HL-60/S4 (cell line): ENCODE measurements around the gene HEXB.

Experiments used
- in situ Hi-C: fragments of 300-500 bp; cut with MboI; formaldehyde crosslinking; loops from 2 replicates; pipeline ENCODE4 v1.14.3; 2022; ENCODE audit warnings: low sequenced_read_pairs

The HEXB gene

GRCh38 chr5:74684900-74685851 is at the start of gene HEXB:
HEXB (plus strand) TSS chr5:74685233; CDS start chr5:74685261, 28 bp downstream.
- in situ Hi-C loops: no loop called here

DNA sequence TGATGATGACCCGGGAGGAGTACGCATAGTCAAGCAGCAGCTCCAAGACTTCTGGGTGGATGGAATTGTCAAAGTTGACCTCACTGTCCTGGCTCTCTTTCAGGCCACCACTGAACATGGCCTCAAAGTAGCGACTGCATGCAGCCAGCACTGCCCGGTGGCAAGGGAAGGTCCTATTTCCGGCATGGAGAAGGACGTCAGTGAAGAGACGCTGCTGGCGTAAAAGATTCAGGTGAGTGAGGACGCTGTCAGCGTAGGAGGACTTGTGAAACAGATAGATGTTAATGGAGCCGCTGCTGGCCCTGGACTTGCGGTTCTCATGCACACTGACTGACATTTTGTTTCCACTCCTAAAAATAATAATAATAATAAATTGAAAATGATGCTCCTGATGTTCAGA is 48.9 kb upstream of the HEXB start:
- in situ Hi-C loops: loop anchor here (25.0 kb wide), 1 partner anchor 599 kb away; no protein-coding TSS in a partner anchor

DNA sequence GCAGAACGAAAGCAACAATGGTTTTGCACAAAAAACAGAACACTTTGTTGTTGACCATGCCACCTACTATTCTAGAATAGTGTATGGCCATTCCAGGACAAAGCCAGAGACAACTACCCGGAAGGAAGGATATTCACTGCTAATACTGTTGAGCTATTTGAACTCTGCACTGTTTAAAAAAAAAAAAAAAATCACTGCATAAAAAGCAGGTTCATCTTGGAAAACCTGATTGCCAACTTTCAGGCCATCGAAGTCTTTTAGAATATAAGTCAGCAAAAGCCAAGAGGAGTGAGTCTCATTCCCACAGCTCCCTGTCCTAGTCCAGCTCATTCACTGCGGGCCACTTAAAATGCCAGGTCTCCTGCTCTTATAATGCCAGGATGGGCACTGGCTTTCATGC is 48.5 kb upstream of the HEXB start:
- in situ Hi-C loops: loop anchor here (25.0 kb wide), 1 partner anchor 599 kb away; no protein-coding TSS in a partner anchor

- in situ Hi-C loops: loop anchor here (25.0 kb wide), 1 partner anchor 601 kb away; no protein-coding TSS in a partner anchor
These were observed 46.5 kb upstream of the HEXB start for GRCh38 chr5:74638544-74638969.

GRCh38 chr5:74638970-74639806 is 45.8 kb upstream of the HEXB start:
- in situ Hi-C loops: loop anchor here (25.0 kb wide), 1 partner anchor 602 kb away; no protein-coding TSS in a partner anchor

GRCh38 chr5:74639807-74640449 is 45.1 kb upstream of the HEXB start:
- in situ Hi-C loops: loop anchor here (10.0 to 25.0 kb wide), 3 partner anchors 245 to 735 kb away; no protein-coding TSS in a partner anchor

DNA sequence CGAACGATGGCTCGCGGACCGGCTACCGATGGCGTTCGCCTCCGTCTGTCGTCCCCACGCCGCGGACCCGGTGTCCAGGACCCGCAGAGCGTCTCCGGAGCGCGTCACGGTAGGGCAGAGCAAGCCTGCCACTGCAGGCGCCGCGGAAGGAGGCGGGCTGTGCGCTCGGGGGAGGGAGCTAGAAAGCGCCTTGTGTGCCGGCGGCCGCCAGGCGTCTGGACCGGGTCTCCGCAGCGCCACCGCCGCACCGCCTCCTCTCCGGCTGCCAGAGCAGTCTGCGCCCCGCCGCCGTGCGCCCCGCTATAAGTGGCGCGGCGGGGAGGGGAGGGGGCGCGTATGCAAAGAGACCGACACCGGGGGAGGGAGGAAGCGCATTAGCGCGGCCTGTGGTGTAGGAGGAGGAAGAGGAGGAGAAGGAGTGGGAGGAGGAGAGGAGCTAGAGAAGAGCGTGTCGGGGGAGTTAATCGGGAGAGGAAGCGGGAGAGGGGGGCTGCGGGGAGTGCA is 44.5 kb upstream of the HEXB start, which contains the start of gene ENC1:
Gene ENC1 (minus strand): TSS at position 279 of the 504 bp plus-strand sequence. CDS start 4,243 bp downstream, outside the sequence.
- in situ Hi-C loops: loop anchor here (10.0 to 25.0 kb wide), 3 partner anchors 246 to 736 kb away; no protein-coding TSS in a partner anchor

DNA sequence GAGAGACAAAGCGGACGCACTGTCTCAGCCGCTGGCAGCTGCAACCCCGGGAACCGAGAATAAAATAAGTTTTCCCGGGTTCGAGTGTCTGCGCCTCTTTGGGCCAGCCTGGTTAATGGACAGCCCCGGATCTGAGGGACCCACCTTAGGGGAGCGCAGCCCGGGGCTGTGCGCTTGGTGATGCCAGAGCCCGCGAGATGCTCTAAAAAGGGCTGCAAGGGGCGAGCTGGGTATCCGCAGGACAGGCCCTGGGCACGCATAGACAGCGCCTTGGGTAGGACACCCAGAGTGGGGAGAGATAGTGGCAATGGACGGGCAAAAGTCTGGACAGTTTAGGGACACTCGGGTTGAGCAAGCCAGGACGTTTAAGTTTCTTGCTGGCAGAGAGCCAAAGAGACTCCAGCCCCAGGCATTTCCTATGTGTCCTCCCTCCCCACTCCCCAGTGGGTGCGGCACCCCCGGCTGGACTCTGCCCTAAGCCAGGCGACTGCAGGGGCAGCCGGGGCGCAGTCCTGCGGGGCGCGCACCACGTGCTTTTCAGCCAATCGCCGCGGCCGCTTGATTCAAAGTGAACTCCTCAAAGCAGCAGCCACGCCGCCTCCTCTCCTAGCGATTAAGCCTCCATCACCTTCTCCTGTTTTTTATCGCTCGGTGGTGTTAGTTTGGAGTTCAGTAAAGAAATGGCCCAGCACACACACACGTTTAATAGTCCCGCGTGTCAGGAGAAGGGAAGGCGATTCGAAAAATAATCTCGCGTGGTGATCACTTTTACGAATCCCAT is 43.9 kb upstream of the HEXB start:
- in situ Hi-C loops: loop anchor here (10.0 to 25.0 kb wide), 3 partner anchors 246 to 736 kb away; no protein-coding TSS in a partner anchor

DNA sequence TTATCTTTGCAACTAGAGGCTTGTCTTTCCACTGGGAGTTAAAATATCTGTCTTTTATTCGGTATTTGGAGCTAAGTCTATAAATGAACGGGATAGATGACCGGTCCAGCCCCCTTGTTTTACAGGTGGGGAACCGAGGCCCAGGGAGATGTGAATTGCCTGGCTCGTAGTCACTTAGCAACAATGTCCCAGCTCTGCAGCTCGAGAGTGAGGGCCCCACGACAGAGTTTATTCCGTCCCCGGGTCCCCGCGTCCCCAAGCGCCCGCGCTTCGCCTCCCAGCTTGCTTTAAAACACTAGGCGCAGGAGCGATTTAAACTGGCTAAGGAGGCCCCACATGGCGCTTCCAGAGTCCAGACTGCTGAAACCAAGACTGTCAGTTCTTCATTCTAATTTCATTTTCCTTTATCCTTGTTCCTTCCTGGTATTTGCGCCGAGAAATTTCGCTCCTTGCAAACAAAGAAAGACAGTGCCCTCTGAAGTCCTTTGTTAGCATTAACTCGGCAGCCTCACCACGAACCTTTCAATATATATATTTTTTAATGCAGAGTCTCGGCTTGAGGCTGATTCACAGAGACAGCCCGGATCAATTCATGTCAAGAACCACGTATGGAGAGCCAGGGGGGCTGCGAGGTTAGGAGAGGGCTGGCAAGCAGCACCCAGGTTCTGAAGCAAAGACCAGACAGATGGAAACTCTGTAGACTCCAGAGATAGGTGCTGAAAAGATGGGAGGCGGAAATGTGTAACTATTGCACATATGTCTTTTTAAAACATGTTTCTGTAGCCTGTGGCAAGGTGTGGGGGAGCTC is 43.1 kb upstream of the HEXB start:
- in situ Hi-C loops: loop anchor here (10.0 to 25.0 kb wide), 3 partner anchors 247 to 737 kb away; no protein-coding TSS in a partner anchor

DNA sequence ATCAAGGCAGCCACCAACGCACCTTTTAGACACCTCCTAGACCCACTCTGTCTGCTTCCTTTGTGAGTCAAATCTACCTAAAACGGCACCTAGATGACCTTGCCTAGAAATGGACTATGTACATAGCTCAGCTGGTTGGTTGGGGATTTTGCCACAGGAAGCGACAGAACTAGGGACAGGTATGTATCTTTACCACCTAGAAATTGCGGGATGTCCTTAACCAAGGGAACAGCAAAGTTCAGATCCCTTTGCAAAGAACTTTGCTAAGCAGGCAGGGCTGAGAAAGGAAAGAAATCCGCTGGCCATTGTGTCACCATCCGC is 42.5 kb upstream of the HEXB start:
- in situ Hi-C loops: loop anchor here (10.0 to 25.0 kb wide), 3 partner anchors 248 to 738 kb away; no protein-coding TSS in a partner anchor

DNA sequence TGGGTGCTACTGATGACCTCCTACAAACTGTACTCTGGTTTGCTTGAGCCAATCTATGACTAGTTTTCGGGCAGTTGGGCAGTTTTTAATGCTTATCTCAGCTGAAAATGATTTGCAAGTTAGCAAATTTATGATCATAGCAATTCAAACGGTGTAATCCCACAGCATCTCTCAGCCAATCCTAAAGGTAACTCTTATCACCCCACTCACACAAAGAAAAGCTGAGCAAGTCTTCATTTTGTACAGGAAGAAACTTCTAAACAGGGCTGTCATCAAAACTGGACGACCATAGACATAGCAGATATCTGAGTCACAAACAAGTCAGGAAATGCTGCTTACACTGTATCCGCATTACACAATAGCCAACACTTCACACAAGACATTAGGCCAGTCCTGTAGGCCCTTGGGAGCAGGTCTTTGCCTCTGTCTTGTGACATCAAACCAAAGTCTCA is 41.9 kb upstream of the HEXB start:
- in situ Hi-C loops: loop anchor here (10.0 to 25.0 kb wide), 3 partner anchors 248 to 738 kb away; no protein-coding TSS in a partner anchor

DNA sequence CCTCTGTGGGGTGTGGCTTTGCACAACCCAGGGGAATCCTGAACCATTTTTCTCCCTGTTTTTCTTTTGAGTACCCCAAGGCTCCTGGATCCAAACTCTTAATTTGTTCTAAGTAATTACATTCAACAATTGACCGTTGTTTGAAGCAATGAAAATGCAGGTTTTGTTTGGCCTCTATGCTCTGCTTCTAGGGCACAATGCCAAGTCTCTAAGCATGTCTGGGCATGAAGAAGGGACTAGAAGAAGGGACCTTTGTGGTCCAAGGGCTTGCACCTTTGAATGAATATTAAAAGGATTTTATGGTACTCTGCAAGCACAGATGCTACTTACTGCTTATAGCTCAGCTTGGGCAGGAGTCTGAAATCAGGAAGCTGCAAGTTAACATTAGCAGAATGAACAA is 37.9 kb upstream of the HEXB start:
- in situ Hi-C loops: loop anchor here (10.0 to 25.0 kb wide), 3 partner anchors 252 to 742 kb away; no protein-coding TSS in a partner anchor

DNA sequence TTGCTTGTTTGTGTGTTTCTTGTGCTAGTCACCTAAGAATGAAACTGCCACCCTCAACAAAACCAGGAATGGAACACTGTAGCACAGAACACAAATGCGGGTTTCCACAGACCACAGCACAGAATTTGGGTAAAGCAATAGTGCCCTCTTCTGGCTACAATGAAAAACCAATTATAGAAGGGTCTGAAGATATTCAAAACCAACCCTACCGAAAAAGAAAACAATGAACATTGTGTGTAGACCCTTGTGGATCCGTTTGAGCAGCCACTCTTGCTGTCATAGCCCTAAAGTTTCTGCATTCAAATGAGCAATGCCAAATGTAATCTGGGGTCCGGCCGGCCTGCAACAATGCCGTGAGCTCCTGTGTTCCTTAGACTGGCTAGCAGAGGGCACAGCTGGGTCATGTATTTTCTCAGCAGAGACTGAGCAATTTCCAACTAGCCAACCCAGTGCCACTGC is 36.2 kb upstream of the HEXB start:
- in situ Hi-C loops: loop anchor here (10.0 to 25.0 kb wide), 3 partner anchors 254 to 744 kb away; no protein-coding TSS in a partner anchor

DNA sequence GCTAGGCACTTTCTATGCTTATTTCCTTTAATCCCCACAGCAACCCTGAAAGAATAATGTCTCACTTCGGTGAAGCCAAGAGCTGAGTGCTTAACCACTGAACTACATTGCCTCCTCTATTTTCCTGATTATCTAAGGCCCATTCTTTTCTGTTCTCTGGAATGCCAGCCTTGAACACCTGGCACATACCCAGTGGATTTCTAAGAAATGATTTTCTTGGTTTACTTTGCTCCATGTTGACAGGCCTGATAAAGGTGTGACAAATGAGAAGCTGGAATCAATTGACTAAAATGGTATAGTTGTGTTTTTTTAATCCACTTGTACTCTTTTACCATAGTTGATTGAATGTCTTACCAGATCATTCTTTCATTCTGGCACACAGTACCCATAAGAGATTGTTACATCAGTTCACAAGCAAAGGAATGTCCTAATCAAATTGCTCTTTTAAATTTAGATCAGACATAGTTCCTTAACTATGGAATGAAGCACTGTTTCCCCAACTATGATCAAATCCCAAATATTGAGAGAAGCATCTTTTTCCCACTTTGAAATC is 35.5 kb upstream of the HEXB start:
- in situ Hi-C loops: loop anchor here (10.0 to 25.0 kb wide), 3 partner anchors 255 to 745 kb away; no protein-coding TSS in a partner anchor

DNA sequence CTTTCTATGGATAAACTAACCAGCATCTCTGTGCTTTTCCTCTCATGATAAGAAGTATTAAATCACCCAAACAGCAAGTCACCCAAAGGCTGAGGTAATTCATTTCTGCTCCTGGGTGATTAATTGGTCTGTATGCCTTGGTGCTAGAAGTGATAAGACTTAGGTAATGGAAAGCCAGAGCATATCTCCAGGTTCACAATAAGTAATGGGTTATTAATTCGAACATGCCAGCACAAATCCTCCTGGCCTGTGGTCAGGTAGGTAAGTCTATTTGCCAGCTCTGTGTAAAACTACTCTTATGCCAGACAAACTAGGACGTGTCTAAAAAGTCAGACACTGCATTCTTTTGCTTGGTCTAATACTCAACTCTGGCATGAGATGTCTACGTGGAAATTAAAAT is 33.3 kb upstream of the HEXB start:
- in situ Hi-C loops: no loop called here

DNA sequence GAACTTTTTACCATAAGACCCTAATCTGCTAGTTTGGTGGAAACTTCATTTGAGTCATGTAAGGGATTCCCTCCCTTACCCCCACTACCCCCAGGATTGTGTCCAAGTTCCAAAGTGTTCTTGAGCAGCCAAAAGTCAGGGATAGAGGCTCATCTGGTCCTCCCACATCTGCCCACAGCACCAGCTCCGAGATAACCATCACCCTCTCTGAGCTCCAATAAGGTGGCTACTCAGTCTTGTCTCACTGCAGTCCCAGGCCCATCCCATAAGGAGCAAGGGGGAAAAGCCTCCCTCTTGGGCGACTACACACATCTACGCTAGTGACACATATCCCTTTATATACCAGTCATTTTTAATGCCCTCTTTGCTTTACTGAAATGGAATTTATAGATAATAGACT is 32.5 kb upstream of the HEXB start:
- in situ Hi-C loops: no loop called here

DNA sequence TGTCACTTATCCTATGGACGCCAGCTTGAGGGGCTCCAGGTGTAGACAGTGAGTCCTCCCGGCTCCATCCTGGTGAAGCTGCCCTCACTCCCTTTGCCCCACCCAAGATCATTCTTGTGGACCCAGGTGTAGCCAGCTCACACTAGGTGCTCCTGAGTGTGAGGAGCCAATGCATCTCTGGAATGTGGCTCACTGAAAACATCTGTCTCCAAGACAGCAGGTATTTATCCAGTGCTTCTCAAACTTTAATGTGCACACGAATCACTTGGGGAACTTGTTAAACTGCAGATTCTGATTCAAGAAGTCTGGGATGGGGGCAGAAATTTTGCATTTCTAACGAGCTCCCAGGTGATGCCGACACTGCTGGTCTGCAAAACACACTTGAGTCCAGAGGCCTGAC is 31.0 kb upstream of the HEXB start:
- in situ Hi-C loops: no loop called here

DNA sequence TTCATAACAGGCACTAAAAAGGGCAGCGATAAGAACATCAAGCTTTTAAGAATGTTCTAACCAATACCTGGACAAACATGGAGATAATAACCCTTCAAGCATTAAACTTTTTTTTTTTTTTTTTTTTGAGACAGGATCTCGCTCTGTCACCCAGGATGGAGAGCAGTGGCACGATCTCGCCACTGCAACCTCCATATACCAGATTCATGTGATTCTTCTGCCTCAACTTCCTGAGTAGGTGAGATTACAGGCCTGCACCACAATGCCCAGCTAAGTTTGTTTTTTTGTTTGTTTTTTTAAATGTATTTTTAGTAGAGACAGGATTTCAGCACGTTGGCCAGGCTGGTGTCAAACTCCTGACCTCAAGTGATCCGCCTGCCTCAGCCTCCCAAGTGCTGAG is 29.8 kb upstream of the HEXB start:
- in situ Hi-C loops: no loop called here
